AG09309 (cell line): ENCODE measurements around the gene C1D.

ENCODE experiments used
- DNase-seq: peaks from one replicate; pipeline ENCODE4 v3.0.0-alpha.2; 2010; ENCODE audit warnings: low read depth
- H3K4me3 ChIP-seq: 2 replicates; pipeline ENCODE4 v1.5.1; 2011; ENCODE audit warnings: mild to moderate bottlenecking, low read depth, low read length, moderate library complexity; ENCODE audit not compliant: control insufficient read depth
- CTCF ChIP-seq: IDR thresholded peaks from 2 replicates; pipeline ENCODE4 v1.5.1; 2011; ENCODE audit warnings: mild to moderate bottlenecking, low read depth, low read length, inconsistent platforms; ENCODE audit not compliant: insufficient read depth, control insufficient read depth; ENCODE audit errors: missing control alignments

The C1D gene

GRCh38 chr2:68023904-68024303 lies 38.9 kb downstream of the C1D start:
- DNase-seq = no peak
- H3K4me3 ChIP-seq = no peak overlapping the region
- no peak for TF ChIP-seq CTCF

- no peak overlapping the region for H3K4me3 ChIP-seq
- no peak for DNase-seq
- TF ChIP-seq CTCF = no peak
Measured at GRCh38 chr2:68018727-68019126, 44.1 kb downstream of the C1D start.

GRCh38 chr2:68009526-68009925 lies 53.3 kb downstream of the C1D start:
- no peak for TF ChIP-seq CTCF
- H3K4me3 ChIP-seq = no peak overlapping the region
- no peak for DNase-seq

GRCh38 chr2:68000170-68000825 lies 62.5 kb downstream of the C1D start:
- H3K4me3 ChIP-seq = no peak overlapping the region
- TF ChIP-seq CTCF = no peak
- no peak for DNase-seq

- no peak overlapping the region for H3K4me3 ChIP-seq
- TF ChIP-seq CTCF = no peak
- DNase-seq = no peak
Measured at GRCh38 chr2:67999332-67999731, 63.5 kb downstream of the C1D start.

- TF ChIP-seq CTCF = no peak
- no peak for DNase-seq
- no peak overlapping the region for H3K4me3 ChIP-seq
Measured at GRCh38 chr2:67997903-67998302, 64.9 kb downstream of the C1D start.

GRCh38 chr2:67997528-67997900 lies 65.3 kb downstream of the C1D start:
- peak; percentile 45 for DNase-seq
- H3K4me3 ChIP-seq = no peak overlapping the region
- TF ChIP-seq CTCF = no peak
